Activated naive CD4-positive, alpha-beta T cell treated with anti-CD3 and anti-CD28 coated beads, Interleukin-2, amount 50 U/mL, for 16 hours (primary cell): ENCODE results near the gene CHCHD6.

ENCODE experiments used
- DNase-seq: peaks from one replicate; pipeline ENCODE4 v3.0.0-alpha.2; 2020

CHCHD6 gene

DNA sequence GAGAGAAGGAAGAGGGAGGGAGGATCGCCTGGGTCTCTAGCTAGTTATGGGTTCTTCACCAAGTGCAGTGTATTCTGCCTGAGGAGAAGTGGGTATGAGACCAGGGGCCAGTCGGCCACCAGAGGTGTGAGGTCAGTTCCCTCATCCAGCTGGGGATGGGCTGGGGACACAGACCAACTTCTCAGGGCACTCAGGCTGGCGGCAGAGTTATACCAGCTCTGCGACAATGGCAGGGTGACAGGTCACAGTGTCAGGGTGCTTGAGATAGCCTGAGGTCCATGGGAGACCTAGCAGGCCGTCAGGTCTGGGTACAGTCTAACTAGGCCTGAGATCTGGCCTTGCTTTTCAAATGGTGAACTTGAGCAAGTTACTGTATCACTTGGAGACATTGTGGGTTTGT, 247.5 kb downstream of the CHCHD6 start:
- no peak for DNase-seq

DNA sequence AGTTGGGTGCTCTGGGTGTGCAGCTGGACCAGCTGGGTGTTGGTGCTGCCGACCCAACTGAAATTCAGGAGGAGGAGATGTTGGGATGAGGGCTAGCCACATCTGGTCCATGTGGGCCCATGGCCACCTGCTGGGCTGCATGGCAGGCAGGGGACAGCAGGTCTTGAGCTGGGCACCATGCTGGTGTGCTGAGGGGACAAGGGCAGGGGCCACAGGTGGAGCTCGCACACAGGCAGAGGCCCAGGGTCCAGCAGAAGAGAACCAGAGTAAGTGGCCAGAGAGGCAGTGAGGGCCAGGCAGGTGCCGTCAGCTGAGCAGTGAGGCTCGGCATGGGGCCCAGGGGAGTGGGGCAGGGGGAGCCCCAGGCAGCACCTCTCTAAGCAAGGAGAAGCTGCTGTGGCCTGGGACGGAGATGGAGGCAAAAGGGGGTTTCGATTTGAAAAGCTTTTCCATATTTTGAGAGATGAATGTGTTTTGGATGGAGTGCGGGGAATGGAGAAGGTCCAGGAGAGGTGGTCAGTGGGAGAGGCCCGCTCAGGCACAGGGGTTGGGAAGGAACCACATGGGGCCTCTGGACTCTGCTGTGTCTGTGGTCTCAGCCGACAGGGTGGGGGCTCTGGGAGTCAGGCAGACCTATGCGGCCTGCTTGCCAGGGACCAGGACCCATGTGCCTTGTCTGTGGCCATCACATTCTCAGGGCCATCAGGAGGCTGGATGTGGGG, 248.4 kb downstream of the CHCHD6 start:
- no peak for DNase-seq

DNA sequence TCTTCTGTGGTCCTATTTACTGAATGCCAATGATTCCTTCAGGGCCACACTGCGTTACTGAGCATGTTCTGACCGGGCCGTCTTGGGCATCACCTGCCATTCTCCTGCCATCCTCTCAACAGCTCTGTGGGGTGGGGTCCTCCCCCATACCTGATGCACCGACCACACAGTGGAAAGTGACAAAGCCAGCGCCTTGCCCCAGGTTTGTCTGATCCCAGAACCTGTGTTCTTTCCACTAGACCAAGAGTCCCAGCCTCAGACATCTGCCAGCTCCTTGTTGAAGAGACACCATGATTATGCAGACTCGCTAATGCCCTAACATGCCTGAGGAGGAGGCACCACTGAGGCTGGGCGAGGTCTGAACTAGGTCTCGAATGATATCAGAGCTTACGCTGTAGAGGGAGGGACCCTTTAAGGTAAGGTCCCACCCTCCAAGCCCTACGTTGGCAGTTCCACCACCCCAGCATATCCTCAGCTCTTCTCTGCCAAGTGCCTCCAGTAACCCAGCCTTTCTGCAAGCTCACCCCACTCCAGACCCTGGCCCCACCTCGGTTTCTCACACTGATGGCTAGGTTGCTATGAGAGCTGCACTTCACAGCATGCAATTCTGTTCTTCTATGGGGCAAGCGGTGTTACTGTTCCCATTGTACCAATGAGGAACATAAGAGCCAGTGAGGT, 249.1 kb downstream of the CHCHD6 start:
- no peak for DNase-seq

DNA sequence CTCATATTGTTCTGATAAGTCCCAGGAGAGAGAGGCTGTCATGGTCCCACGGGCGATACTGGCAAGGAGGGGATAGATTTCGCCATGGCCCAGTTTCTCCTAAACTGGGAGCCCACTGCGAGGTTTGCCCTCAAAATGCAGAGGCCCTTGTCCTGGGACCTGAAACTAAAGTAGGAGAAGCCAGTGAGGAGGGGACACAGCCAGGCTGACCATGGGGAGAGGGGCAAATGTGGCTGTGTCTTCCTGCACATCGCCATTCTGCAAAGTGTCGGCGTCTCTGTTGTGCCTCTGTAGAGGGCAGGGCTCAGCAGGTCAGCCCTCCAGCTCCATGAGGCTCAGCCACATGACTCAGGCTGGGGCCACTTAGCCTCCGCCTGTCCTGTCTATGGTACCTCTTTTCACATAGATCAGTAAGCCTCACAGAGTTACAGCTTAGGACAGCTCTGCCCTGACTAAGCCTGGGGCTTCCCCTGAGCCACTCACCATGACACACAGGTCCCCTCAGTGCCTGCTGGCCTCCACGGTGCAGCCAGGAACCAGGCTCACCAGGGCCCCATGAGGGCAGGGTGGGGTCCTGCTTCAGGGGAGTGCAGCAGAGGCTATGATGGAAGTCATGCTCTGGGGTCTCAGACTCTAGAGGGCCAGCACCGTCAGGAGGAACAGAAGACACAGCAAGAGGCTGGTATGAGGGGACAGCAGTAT, 250.3 kb downstream of the CHCHD6 start:
- DNase-seq, result no peak

DNA sequence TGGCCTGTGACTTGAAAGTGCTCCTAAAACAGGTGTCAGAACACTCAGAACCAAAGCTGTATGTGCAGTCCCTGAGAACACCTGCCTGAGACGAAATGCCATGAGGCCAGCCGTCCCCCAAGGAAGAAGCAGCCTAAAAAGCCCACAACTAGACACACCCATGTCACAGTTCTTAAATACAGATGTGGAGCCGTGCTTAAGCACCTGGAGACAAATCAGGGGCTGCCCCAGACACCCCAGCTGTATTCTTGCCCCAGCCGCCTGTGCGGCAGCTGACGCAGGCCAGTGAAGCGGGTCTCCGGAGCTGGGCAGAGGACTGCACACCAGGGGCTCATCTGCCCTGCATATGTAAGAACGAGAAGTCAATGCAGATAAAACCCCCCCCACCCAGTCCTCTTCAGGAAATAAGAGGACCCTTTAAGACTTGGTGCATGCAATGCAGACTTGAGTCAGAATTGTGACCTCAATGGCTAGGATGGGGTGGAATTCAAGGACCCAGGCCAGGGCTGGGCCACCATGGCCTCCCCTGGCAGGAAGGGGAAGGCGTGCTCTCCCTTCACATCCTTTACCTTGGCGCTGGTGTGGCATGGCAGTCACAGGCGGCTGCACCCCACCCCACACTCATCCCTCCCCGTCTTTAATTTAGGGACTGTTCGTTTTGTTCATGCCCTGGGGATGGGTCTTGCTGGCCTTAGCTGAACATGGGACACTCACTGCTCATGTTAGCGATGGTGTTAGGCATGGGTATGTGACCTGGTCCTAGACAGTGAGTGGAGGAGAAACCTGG, 251.2 kb downstream of the CHCHD6 start:
- DNase-seq, result no peak

DNA sequence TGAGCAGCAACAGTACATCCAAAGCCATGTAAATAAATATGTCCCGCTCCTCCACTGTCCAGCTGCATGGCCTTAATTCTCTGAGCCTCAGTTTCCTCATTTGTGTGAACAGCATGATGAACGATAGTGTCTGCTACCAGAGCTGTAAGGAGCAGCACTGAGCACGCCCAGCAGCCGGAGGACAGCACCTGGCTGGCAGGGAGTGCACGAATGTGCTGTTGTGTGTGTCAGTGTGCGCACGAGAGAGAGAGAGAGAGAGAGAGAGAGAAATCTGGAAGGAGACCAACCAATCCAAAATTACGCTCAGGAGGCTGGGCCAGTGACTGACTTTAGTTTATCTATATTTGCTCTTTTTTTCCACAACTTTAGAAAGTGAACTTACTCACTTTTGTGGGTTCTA, 252.3 kb downstream of the CHCHD6 start:
- DNase-seq, result no peak

DNA sequence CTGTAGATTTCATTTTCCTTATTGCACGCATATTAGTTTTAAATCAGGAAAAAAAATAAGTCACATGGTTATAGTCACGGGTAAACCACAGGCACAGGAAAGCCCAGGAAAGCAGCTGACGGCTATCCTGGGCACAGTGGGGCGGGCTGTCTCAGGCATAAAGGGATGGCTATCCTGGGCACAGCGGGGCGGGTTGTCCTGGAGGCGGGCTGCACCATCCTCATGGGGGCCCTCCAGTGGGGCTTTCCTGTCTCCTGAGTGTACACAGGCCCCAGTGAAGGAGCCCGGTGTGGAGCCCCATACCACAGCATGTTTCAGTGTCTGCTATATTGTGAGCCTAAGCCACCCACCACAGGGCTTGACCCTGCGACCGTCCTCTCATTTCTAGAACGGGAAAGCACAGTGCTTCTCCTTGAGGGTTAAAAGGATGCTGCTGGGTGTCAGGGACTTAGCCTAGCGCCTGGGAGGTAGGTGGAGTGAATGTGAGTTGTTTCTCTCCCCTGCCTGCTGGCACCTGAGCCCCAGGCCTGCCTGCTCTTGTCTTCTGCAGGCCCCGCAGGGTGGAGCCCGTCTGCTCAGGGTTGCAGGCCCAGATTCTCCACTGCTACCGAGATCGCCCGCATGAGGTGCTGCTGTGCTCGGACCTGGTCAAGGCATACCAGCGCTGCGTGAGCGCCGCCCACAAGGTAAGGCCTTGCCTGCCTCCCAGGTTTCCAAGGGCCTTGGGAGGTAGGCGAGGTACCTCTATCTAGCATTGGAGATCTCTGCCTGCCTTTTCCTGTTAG, 253.0 kb downstream of the CHCHD6 start:
- no peak for DNase-seq

DNA sequence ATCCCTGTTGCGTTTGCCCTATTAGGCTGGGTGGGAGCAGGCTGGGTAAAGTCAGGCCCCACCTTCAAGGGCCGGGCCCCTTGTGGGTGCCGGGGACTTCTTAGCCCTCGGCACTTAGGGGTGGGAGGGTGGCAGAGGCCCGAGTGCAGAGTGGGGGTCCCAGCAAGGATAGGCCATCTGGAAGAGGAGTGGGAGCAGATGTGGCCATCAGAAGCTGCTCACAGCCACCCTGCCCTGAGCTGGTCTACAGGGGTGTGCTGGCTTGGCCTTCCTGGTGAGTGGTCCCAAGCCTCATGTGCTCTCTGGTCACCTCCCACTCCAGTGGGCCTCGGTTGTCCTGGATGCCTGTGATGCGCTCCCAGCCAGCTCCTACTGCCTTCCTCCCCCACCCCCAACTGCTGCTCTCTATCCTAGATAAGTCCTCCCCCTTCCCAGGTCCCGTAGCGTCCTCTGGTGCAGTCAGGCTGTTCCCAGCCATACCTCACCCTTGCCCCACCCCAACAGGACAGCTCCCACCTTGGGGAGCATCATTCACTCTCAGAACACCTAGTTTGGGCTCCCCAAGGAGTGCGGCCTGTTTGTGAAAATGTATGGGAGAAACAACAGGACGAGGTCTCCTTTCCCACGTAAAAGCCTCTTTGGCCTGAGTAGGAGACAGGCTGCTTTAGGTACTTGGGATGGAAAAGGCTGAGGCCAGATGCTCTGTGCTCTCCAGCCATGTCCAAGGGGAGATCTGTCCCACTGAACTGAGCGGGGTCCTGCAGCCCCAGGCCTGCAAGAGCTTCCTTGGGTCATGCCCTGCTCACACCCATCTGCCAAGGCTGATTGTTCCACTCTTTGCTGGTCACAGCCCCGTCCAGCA, 254.0 kb downstream of the CHCHD6 start:
- DNase-seq, result no peak

DNA sequence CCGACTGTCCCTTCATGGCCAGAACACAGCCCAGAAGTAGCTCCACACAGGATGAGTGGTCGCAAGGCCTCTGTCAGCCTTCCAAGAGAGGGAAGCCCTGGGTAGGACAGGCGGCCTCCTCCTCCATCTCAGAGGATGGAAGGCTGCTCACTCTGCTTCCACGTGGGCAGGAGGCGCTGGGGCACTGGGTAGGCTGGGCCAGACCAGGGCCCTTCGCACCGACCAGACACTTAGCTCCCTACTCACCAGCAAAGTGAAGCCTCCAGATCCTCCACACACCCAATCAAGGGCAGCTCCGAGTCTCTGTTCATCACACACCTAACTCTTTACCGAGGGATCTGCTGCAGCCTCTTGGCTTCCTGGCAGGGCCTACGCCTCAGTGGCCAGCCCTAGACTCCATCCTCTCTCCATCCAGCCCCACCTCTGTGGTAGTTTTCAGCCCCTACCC, 254.6 kb downstream of the CHCHD6 start:
- DNase-seq, result no peak

DNA sequence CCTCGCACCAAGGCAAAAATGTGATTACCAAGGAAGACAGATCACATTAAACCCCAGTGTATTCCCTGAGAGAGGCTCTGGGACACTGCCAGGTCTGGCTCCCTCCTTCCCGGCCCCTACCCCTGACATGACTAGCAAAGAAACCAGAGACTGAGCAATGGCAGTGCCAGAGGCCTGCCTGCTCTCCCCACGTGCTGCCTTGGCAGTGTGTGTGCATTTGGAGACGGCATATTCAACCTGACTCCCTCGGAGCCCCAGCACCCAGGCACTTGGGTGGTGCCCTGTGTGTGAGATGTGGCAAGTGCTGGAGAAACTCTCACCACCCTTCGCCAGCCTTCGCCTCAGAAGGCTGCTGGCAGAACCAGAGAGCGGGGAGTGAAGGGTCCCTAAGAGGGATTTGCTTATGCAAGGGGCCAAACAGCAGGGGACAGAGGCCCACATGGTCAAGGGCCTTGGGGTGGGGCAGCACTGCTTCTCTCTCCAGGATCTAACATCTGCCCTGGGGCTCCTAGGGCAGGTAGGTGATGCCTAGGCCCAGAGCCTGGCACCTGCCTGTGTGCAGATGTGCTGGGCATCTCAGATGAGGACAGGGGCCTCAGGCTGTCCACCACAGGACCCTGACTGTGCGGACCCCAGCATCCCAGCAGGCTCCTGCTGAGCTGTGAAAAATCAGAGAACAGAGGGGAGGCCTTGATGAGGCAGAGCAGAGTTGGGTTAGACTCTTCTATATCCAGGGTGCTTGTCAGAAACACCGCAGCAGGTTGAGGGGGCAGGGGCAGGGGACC, 255.3 kb downstream of the CHCHD6 start:
- no peak for DNase-seq

DNA sequence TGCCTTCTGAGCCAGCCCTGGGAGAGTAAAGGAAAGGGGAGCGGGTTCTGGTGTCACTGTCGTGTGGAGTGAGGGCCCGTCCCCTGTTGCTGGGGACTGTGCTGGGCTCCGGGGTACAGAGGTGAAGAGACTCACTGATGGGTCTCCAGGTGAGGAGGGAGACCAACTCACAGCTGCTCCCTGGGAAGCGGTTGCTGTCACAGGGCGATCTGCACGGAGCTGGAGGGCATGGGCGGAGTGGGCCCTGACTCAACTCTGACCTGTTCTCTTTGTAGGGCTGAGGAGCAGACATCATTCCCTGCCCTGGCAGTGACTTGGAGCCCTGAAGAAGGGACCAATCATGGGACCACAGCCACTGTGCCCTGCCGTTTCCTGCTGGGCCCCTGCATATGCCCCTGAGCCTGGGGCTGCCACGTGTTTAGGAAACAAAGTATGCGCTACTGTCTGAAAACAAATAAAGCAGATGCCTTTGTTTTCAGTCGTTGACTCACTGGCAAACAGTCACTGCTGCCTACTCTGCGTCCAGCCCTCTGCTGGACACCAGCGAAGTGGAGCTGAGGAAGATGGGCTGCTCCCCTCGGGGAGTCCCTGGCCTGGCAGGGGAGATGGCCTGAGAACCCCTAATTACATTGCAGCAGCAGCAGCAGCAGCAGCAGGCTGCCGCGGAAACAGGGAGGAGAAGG, 256.0 kb downstream of the CHCHD6 start:
- no peak for DNase-seq

DNA sequence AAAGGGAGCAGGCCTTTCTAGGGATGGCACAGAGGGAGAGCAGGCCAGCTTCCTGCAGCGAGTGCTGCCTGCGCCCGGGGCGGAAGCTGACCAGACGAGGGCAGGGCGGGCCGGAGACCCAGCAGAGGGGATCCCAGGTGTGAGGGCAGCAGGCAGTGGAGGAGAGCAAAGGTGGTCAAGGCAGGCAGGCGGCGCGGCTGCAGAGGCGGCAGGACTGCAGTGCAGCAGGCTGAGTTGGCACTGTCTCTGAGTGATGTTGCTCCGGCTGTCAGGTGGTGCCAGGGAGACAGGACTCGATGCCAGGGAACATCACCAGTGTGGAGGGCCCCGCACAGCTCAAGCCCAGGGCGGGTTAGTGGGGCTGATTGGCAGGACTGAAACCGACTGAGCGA, 256.6 kb downstream of the CHCHD6 start:
- DNase-seq, result peak; percentile 0

DNA sequence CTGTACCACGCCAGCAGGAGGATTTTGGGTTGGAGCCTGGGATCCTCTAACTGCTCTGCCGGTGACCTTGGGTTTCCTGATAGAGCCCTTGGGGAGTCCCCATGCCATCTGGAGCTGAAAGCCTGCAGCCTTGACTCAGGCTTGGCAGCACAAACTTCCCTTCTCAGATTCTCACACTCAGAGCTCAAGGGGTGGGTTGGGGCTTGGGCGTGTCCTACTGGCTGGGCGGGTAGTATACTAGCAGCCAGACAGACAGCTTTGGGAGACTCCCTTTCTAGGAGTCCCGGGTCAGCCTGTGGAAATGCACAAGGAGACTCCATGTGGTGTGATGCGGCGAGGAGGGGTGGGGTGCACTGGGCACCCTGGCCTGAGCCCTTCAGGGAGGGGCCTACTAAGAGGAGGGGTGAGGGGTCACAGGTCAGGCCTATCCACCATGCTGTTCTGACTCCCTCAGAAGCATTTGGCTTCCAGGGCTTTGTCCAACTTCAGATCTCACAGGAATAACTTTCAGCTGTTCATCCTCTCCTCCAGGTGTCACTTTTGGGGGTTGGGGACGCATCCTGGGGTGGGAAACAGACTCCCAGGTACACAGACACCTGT, 257.3 kb downstream of the CHCHD6 start:
- no peak for DNase-seq

DNA sequence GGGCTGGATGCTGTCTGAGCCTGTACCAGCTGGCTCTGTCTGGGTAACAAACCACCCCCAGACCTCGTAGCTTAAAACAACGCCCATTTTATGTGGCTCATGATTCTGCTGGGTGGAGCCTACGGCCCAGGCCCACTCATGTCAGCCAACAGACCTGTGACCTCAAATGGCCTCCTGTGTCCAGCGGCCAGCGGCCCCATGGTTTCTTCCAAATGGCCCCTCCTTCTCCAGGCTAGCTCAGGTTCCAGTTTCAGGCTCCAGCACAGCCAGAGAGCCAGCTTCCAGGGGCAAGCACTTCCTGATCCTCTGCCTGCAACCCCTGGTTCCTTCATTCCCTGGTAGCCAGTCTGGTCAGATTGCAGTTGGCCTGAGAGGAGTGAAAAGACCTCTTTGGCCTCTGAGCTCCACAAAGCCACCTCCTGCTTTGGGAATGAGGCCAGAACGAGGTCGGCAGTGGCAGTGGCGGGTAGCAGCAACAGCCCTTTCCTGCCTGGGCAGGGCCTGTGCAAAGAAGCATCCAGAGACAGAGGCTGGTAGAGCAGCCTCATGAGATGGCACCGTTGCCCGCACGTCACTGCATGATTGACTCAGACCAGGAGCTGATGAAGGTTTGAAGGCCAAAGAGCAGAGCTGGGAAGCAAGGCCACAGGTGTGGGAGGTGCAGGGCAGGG, 257.9 kb downstream of the CHCHD6 start:
- no peak for DNase-seq

DNA sequence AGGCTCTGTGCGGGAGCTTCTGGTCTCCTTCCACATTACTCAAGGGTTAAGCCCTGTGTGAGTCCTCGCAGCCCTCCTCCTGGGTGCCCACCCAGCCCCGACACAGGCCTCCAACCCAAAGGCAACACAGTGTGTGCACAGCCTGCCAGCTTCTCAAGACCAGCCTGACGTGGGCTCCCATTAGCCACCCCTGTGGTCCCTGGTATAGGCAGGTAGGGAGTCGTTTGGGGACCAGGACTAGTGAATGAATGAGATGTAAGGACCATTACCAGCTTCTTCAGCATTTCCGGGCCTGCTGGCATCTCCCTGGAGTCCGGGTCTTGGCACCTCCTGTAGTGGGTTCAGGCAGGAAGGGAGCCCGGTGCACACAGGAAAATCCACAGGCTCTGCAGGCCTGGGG, 258.7 kb downstream of the CHCHD6 start:
- DNase-seq, result no peak

DNA sequence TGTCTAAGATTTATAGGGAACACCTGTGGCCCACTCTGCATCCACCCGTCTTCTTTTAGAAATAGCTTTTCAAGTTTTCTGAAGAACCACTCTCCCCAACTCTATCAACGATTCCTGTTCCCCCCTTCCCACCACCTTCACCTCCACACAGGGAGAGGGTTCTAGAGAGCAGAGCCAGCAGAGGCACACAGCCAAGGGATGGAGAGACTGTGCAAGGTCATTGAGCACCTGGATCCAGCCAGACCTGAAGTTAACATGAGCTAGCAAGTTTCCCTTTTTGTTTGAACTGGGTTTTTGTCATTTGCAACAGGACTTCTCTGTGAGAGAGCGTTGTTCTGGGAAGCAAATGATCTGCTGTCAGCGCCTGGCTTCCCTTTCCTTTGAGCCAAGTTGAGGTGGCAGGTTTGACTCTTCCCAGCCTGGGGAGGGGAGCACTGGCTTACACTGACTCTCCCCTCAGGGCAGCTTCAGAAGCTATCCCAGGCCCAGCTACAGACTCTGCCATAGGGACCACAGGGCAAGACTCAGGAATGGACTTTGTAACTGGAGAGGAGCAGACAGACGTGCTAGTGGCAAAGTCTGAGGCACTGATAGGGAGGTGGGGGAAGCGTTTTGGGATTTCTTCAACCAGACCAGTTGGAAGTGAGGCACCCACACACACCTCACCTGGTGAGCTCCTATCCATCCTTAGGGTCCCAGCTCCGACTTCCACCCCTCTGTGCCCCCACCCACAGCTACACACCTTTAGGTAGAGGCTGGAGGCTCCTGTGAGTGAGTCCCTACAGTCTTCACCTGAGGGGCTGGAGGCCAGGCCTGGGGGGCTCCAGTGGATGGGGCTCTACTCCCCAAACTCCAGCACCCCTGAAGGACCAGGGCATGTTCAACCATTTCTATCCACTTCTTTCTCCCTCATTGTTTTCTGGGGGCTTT, 259.5 kb downstream of the CHCHD6 start:
- no peak for DNase-seq

DNA sequence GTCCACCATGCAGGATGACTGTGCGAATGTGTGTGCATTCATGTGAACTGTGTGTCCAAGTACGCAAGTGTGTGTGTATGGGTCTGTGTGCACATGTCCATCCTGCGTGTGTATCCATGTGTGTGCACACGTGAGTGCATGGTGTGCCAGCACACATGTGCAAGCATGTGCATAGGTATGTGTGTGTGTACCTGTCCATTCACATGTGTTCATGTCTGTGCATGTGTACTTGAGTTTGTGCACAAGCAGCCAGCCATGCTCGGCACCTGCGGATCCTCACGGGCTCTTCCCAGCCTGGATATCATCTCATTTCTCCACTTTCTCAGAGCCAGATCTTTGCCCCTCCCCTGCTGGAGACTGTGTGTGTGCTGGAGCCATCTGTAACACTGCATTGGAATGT, 260.2 kb downstream of the CHCHD6 start:
- no peak for DNase-seq

DNA sequence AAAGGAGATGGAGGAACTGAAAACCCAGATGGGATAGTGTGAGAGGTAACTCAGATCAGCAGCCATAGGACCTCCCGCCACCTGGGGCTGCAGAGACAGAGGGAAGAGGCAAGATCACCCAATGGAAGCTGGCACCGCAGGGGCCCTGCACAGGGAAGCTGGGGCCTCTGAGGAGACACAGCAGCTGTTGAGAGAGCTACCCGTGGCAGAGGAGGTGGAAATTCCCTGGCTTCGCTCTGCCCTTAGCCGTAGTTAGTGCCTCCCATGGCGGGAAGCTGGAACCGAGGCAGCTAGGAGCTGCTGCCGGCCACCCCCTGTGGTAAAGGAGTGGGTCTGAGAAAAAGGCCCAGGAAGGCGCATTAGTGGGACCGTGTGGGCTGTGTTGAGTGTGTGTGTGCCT, 260.9 kb downstream of the CHCHD6 start:
- no peak for DNase-seq
